ENCODE measurements around the gene FBLIM1.
A peak's percentile ranks its signal among the peaks of the same experiment; 100 is the strongest.
"Not testable (repeated sequence)": the region's sequence is repeated elsewhere in the genome, so short reads cannot be mapped to it uniquely, and the experiment has no call there.

FBLIM1 gene

GRCh38 chr1:15770313-15770962 is 11.8 kb downstream of the FBLIM1 start:
- peak; percentile 48 for DNase-seq

- DNase-seq, result no peak
Measured at GRCh38 chr1:15771836-15772515, 13.4 kb downstream of the FBLIM1 start.

- no peak for DNase-seq
Measured at GRCh38 chr1:15775706-15776105, 17.1 kb downstream of the FBLIM1 start.

GRCh38 chr1:15777909-15778707 is 19.5 kb downstream of the FBLIM1 start:
- DNase-seq, result no peak

- no peak for DNase-seq
Measured at GRCh38 chr1:15785683-15786082, 27.1 kb downstream of the FBLIM1 start.

- no peak for DNase-seq
Measured at GRCh38 chr1:15786581-15786980, 28.0 kb downstream of the FBLIM1 start.

- no peak for DNase-seq
Measured at GRCh38 chr1:15788624-15789301, 30.2 kb downstream of the FBLIM1 start.

GRCh38 chr1:15796086-15796462 is 37.5 kb downstream of the FBLIM1 start:
- DNase-seq, result no peak

- DNase-seq, result no peak
Measured at GRCh38 chr1:15797614-15798390, 39.2 kb downstream of the FBLIM1 start.

GRCh38 chr1:15799004-15799867 is 40.6 kb downstream of the FBLIM1 start:
- DNase-seq, result no peak

GRCh38 chr1:15799928-15800835 is 41.6 kb downstream of the FBLIM1 start:
- no peak for DNase-seq

GRCh38 chr1:15802234-15802965 is 43.8 kb downstream of the FBLIM1 start:
- no peak for DNase-seq

GRCh38 chr1:15803380-15803779 is 44.8 kb downstream of the FBLIM1 start:
- DNase-seq, result no peak

GRCh38 chr1:15804060-15804459 is 45.5 kb downstream of the FBLIM1 start:
- DNase-seq, result no peak

GRCh38 chr1:15807121-15807520 is 48.5 kb downstream of the FBLIM1 start:
- DNase-seq, result no peak

GRCh38 chr1:15807549-15807948 is 49.0 kb downstream of the FBLIM1 start, which contains the start of gene UQCRHL:
Gene UQCRHL (minus strand): TSS chr1:15807649. CDS start chr1:15807649, 0 bp downstream.
- not testable (repeated sequence) for DNase-seq

- no peak for DNase-seq
Measured at GRCh38 chr1:15808955-15809354, 50.4 kb downstream of the FBLIM1 start.

GRCh38 chr1:15810073-15810472 is 51.5 kb downstream of the FBLIM1 start:
- no peak for DNase-seq

- peak; percentile 63 for DNase-seq
Measured at GRCh38 chr1:15816674-15817073, 58.1 kb downstream of the FBLIM1 start.

GRCh38 chr1:15820478-15820877 is 61.9 kb downstream of the FBLIM1 start:
- DNase-seq, result no peak

Measured in NCI-H2171 treated with DMSO at 0.1 percent for 48 hours (cell line).